ENCODE results near the gene FOXO3.
"Not testable (repeated sequence)": the region's sequence is repeated elsewhere in the genome, so short reads cannot be mapped to it uniquely, and the experiment has no call there.

The FOXO3 gene

GRCh38 chr6:108556250-108556649, 4.5 kb upstream of the FOXO3 start:
- no peak for DNase-seq

GRCh38 chr6:108556866-108557493, 3.7 kb upstream of the FOXO3 start:
- DNase-seq, result no peak

- DNase-seq, result peak; percentile 77
Measured at GRCh38 chr6:108557494-108558371, 3.0 kb upstream of the FOXO3 start.

GRCh38 chr6:108558372-108559096, 2.2 kb upstream of the FOXO3 start:
- peak; percentile 95 for DNase-seq

GRCh38 chr6:108559097-108559883, 1.4 kb upstream of the FOXO3 start:
- peak; percentile 86 for DNase-seq

- DNase-seq, result no peak
Measured at GRCh38 chr6:108559884-108560462, 744 bp upstream of the FOXO3 start.

- not testable (repeated sequence) for DNase-seq
Measured at GRCh38 chr6:108561309-108561647, 561 bp downstream of the FOXO3 start.

- DNase-seq, result no peak
Measured at GRCh38 chr6:108561742-108562502, 1.2 kb downstream of the FOXO3 start.

- DNase-seq, result no peak
Measured at GRCh38 chr6:108562503-108562993, 1.8 kb downstream of the FOXO3 start.

- no peak for DNase-seq
Measured at GRCh38 chr6:108563292-108563691, 2.6 kb downstream of the FOXO3 start.

GRCh38 chr6:108564178-108564577, 3.5 kb downstream of the FOXO3 start:
- no peak for DNase-seq

GRCh38 chr6:108565091-108565766, 4.5 kb downstream of the FOXO3 start:
- no peak for DNase-seq

GRCh38 chr6:108565893-108566292, 5.2 kb downstream of the FOXO3 start:
- DNase-seq, result no peak

- DNase-seq, result no peak
Measured at GRCh38 chr6:108566406-108566805, 5.7 kb downstream of the FOXO3 start.

GRCh38 chr6:108568101-108568500, 7.4 kb downstream of the FOXO3 start:
- DNase-seq, result no peak

- no peak for DNase-seq
Measured at GRCh38 chr6:108568551-108569305, 8.0 kb downstream of the FOXO3 start.

GRCh38 chr6:108570517-108570916, 9.8 kb downstream of the FOXO3 start:
- no peak for DNase-seq

GRCh38 chr6:108574457-108575141, 13.9 kb downstream of the FOXO3 start:
- no peak for DNase-seq

GRCh38 chr6:108575905-108576494, 15.3 kb downstream of the FOXO3 start:
- DNase-seq, result no peak

Measured in activated effector memory CD4-positive, alpha-beta T cell treated with Interleukin-2 at 50 U/mL for 16 hours (primary cell).